Coronary artery (tissue), 2 donors: ENCODE results near the gene LIX1.
A peak's percentile ranks its signal among the peaks of the same experiment; 100 is the strongest.
"Not testable (repeated sequence)": the region's sequence is repeated elsewhere in the genome, so short reads cannot be mapped to it uniquely, and the experiment has no call there.

Source experiments
- DNase-seq: peaks from one replicate; pipeline ENCODE4 v3.0.0-alpha.2; 2017; ENCODE audit warnings: low spot score
- H3K27ac ChIP-seq, 2 donors: fragments of 200-600 bp; sonication (generic); one replicate each; pipeline ENCODE4 v1.5.1; 2016 to 2019
- H3K4me3 ChIP-seq: fragments of 200-600 bp; sonication (generic); 2 replicates; pipeline ENCODE4 v1.5.1; 2016; ENCODE audit warnings: mild to moderate bottlenecking, moderate library complexity
- TF ChIP-seq, protein P1 (sequence below): fragments of 200-600 bp; sonication (generic); IDR thresholded peaks from one replicate; pipeline ENCODE4 v1.5.1; 2019; ENCODE audit warnings: antibody characterized with exemption

The LIX1 gene

DNA sequence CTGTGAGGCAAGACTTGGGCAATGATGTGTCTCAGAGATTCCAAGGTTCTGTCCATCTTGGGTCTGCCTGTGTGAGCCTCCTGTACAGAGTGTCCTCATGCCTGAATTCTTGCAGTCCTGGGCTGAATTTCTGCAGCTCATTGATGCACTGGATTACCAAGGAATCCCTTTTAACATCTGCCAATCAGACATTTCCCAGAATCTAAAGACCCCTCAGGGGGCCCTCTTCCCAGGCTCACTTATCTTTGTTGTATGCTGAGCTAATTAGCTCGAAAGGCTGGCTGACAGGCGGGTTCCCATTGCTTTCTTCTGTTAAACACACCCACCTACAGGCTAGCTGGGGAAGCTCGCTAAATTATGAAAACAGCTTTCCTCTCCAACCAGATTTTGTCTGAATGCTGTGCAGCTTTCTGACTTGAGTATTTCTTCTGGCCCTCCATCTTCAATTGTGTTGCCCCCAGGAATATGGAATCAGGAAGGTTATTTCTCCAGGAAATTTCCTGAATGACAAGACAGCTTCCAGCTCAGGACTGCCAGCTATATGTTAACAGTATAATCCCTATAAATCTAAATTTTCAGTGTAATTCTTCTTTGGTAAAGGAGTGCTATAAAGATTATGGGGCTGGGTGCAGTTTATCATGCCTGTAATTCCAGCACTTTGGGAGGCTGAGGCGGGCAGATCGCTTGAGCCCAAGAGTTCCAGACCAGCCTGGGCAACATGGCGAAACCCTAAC, at the start of gene LIX1:
TSS of gene LIX1 (minus strand) at position 91 of the 734 bp plus-strand sequence. CDS start at position 56, 35 bp downstream.
- H3K27ac ChIP-seq = no peak within 1 kb of the TSS
- TF ChIP-seq, protein P1, sequence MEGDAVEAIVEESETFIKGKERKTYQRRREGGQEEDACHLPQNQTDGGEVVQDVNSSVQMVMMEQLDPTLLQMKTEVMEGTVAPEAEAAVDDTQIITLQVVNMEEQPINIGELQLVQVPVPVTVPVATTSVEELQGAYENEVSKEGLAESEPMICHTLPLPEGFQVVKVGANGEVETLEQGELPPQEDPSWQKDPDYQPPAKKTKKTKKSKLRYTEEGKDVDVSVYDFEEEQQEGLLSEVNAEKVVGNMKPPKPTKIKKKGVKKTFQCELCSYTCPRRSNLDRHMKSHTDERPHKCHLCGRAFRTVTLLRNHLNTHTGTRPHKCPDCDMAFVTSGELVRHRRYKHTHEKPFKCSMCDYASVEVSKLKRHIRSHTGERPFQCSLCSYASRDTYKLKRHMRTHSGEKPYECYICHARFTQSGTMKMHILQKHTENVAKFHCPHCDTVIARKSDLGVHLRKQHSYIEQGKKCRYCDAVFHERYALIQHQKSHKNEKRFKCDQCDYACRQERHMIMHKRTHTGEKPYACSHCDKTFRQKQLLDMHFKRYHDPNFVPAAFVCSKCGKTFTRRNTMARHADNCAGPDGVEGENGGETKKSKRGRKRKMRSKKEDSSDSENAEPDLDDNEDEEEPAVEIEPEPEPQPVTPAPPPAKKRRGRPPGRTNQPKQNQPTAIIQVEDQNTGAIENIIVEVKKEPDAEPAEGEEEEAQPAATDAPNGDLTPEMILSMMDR = no peak
- DNase-seq = no peak
- no peak within 1 kb of the TSS for H3K4me3 ChIP-seq

DNA sequence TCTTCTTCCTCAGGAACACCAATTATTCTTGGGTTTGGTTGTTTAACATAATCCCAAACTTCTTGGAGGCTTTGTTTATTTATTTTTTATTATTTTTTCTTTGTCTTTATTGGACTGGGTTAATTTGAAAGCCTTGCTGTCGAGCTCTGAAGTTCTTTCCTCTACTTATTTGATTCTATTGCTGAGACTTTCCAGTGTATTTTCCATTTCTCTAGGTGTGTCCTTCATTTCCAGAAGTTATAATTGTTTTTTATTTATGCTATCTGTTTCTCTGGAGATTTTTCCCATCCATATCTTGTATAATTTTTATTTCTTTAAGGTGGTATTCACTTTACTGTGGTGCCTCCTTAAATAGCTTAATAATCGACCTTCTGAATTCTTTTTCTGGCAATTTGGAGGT, 49.5 kb upstream of the LIX1 start:
- Histone ChIP-seq H3K4me3 (no peak overlapping the region), H3K27ac (no peak overlapping the region)
- no peak for DNase-seq
- TF ChIP-seq, protein P1 = no peak

DNA sequence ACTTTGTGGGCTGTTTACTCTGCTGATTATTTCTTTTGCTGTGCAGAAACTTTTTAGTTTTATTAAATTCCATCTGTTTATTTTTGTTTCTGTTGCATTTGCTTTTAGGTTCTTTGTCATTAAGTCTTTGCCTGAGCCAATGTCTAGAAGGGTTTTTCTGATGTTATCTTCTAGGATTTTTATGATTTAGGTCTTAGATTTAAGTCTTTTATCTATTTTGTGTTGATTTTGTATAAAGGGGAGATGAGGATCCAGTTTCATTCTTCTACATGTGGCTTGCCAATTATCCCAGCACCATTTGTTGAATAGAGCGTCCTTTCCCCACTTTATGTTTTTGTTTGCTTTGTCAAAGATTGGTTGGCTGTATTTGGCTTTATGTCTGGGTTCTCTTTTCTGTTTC, 47.1 kb upstream of the LIX1 start:
- not testable (repeated sequence) for DNase-seq, H3K4me3 ChIP-seq, H3K27ac ChIP-seq

DNA sequence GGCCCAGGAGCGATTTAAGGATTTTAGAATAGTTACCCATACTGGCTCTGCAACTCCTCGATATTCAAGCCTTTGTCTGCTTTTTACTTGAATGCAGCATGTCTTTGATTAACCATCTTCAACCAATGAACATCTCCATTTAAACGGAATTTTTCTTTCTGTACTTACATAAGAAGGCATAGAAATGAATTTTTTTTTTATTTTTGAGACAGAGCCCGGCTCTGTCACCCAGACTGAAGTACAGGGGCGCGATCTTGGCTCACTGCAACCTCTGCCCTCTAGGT, 41.5 kb upstream of the LIX1 start:
- DNase-seq = no peak
- TF ChIP-seq, protein P1 = no peak
- Histone ChIP-seq H3K27ac (peak overlapping the region; percentile 78 to 92), H3K4me3 (peak overlapping the region; percentile 78)

DNA sequence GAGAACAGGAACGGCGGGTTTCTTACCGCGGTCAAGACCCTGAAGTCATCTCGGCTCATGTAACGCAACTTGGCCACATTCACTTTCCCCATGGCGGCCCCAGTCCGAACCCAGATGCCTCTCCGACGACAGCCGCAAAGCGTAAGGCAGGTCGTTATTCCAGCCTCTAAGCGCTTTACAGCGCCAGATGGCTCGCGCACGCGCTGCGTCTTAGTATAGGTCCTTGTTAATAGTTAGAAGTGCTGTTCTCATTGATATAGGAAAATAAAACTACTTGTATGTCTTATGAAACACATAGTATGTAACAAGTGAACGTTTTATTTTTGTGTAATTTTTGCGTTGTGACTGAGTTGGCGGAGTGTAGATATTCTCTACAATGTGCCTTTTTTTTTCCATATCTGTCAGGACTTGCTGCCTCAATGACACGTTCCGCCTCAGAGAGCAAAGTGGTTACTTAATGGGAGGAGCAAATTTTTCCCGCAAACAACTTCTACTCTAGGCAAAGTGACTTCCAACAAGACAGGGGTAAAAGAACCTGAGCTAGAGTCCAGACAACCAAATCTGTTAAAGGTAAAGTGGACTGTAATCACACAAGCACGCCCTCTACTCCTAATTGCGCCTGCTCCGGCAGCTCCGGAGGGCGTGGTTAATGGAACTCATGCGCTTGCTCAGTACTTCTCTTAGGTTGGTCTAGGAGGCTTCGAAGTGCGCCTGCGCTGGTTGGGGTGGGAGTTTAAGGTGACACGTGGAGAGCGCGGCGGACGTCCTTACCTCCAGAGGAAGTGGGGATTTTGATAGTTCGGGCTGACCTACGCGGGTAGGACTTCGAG, 40.9 kb upstream of the LIX1 start, which contains the start of gene RIOK2:
TSS of gene RIOK2 (minus strand) at position 148 of the 830 bp plus-strand sequence. CDS start at position 92, 56 bp downstream.
- Histone ChIP-seq H3K4me3 (peak within 1 kb of the TSS; percentile 78), H3K27ac (peak within 1 kb of the TSS; percentile 78 to 92)
- peak; percentile 94 for DNase-seq
- TF ChIP-seq, protein P1 = no peak

DNA sequence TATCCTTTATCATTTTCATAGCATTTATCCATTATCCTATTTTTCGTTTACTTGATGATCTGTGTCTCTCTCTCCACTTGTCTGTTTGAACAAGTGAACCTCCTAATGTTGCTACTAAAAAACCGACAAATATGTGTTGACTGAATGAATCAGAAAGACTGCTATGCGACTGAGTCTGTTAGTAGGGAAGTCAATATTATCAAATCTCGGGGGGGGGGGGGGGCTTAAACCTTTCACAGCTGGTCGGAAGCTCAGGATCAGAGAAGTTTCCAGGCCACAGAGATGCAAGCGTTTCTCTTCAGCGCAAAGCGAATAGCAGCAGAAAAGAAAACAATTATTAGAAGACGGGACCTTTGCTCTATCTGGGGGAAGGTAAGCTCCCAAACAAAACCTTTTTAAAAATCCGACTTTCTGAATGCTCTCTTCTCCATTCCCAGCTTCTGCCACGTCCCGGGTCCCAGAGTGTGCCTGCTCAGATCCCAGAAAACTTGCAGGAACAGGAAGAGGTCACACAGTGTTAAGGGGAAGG, 40.2 kb upstream of the LIX1 start:
- TF ChIP-seq, protein P1 = no peak
- Histone ChIP-seq H3K4me3 (peak overlapping the region; percentile 78), H3K27ac (peak overlapping the region; percentile 78 to 92)
- DNase-seq = no peak

DNA sequence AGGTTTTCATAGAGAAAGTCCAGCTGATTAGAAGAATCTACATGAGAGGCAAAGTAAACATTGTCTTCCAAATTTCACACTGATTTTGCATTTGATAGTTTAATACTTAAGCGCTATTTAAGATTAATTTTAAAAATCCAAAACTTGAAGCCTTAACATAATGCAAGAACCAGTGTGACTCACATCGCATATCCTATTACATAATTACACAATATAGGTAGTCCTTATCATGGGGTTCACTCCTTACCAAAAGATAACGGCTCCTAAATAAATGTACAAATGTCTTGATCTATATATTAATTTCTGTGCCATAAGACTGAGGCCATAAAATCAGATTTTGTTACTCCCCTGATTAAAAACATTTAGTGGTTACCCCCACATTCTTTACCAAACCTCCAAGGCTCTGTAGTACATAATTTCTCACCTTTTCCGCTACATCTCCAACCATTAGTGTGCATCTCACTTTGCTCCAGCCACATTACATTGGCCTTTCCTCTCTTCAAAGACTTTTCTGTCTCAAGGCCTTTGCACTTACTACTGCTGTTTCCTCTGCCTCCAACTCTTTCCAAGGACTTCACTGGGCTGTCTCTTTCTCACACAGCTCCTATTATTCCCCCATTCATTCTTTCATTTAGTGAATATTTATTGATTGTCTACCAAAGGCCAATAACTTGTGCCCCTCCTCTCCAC, 39.6 kb upstream of the LIX1 start:
- TF ChIP-seq, protein P1 = no peak
- peak overlapping the region; percentile 78 for H3K4me3 ChIP-seq
- no peak overlapping the region for H3K27ac ChIP-seq
- DNase-seq = no peak

DNA sequence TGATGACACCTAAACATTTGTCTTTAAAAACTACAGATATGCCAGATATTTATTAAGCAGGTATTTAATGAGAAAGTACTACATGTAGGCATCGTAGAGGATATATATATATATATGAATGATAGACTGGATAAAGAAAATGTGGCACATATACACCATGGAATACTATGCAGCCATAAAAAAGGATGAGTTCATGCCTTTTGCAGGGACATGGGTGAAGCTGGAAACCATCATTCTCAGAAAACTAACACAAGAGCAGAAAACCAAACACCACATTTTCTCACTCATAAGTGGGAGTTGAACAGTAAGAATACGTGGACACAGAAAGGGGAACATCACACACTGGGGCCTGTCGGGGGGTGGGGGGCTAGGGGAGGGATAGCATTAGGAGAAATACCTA, 37.0 kb upstream of the LIX1 start:
- not testable (repeated sequence) for H3K4me3 ChIP-seq, H3K27ac ChIP-seq, DNase-seq
